Nephron progenitor cell (in vitro differentiated cells): Measurements from ENCODE around the gene CHMP1A.
"Not testable (repeated sequence)": the region's sequence is repeated elsewhere in the genome, so short reads cannot be mapped to it uniquely, and the experiment has no call there.

Experiments
- DNase-seq: peaks from one replicate; pipeline ENCODE4 v3.0.0; 2021
- H3K27ac Mint-ChIP-seq: 2 replicates; pipeline ENCODE4 v1.8.0; 2021; ENCODE audit warnings: mild to moderate bottlenecking, moderate library complexity, mixed read lengths
- H3K27me3 Mint-ChIP-seq: 2 replicates; pipeline ENCODE4 v1.8.0; 2021; ENCODE audit warnings: mild to moderate bottlenecking, low read depth, mixed read lengths; ENCODE audit not compliant: poor library complexity
- H3K36me3 Mint-ChIP-seq: 2 replicates; pipeline ENCODE4 v1.8.0; 2021; ENCODE audit warnings: low read depth, mixed read lengths
- H3K4me1 Mint-ChIP-seq: 2 replicates; pipeline ENCODE4 v1.8.0; 2021; ENCODE audit warnings: mixed read lengths
- H3K4me3 Mint-ChIP-seq: 2 replicates; pipeline ENCODE4 v1.8.0; 2021; ENCODE audit warnings: mild to moderate bottlenecking, moderate library complexity, mixed read lengths
- H3K9me3 Mint-ChIP-seq: 2 replicates; pipeline ENCODE4 v1.8.0; 2021; ENCODE audit warnings: mild to moderate bottlenecking, moderate library complexity, mixed read lengths
- TF ChIP-seq, protein P1 (sequence below): fragments of 200-600 bp; sonication (generic); IDR thresholded peaks from 2 replicates; pipeline ENCODE4 v1.5.0; 2021; ENCODE audit warnings: antibody characterized with exemption

Gene CHMP1A

GRCh38 chr16:89700649-89701424, 43.3 kb upstream of the CHMP1A start:
- Mint-ChIP-seq H3K9me3 (no peaks in the 10 kb centered on the region), H3K4me1 (peaks cover 21% of the 10 kb centered on the region), H3K4me3 (peak overlapping the region; percentile 78), H3K27ac (no peak overlapping the region), H3K27me3 (peaks cover 27% of the 10 kb centered on the region), H3K36me3 (peaks cover 6% of the 10 kb centered on the region)
- TF ChIP-seq, protein P1, sequence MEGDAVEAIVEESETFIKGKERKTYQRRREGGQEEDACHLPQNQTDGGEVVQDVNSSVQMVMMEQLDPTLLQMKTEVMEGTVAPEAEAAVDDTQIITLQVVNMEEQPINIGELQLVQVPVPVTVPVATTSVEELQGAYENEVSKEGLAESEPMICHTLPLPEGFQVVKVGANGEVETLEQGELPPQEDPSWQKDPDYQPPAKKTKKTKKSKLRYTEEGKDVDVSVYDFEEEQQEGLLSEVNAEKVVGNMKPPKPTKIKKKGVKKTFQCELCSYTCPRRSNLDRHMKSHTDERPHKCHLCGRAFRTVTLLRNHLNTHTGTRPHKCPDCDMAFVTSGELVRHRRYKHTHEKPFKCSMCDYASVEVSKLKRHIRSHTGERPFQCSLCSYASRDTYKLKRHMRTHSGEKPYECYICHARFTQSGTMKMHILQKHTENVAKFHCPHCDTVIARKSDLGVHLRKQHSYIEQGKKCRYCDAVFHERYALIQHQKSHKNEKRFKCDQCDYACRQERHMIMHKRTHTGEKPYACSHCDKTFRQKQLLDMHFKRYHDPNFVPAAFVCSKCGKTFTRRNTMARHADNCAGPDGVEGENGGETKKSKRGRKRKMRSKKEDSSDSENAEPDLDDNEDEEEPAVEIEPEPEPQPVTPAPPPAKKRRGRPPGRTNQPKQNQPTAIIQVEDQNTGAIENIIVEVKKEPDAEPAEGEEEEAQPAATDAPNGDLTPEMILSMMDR: no peak
- DNase-seq: peak; percentile 53

- Mint-ChIP-seq H3K4me3 (peak overlapping the region; percentile 66), H3K36me3 (peaks cover 6% of the 10 kb centered on the region), H3K27me3 (peaks cover 25% of the 10 kb centered on the region), H3K9me3 (no peaks in the 10 kb centered on the region), H3K4me1 (peaks cover 27% of the 10 kb centered on the region), H3K27ac (no peak overlapping the region)
- DNase-seq: peak; percentile 99
- TF ChIP-seq, protein P1: peak; percentile 57
Observed at GRCh38 chr16:89700100-89700648, 42.7 kb upstream of the CHMP1A start.

- peaks cover 20% of the 10 kb centered on the region for H3K27me3 Mint-ChIP-seq
- H3K9me3 Mint-ChIP-seq, DNase-seq, H3K27ac Mint-ChIP-seq, H3K36me3 Mint-ChIP-seq: not testable (repeated sequence)
- H3K4me3 Mint-ChIP-seq: peak overlapping the region; percentile 66
- H3K4me1 Mint-ChIP-seq: peaks cover 32% of the 10 kb centered on the region
Observed at GRCh38 chr16:89699629-89700099, 42.2 kb upstream of the CHMP1A start.

GRCh38 chr16:89698717-89699116, 41.2 kb upstream of the CHMP1A start:
- peaks cover 14% of the 10 kb centered on the region for H3K27me3 Mint-ChIP-seq
- H3K9me3 Mint-ChIP-seq, H3K27ac Mint-ChIP-seq, H3K4me3 Mint-ChIP-seq, DNase-seq, H3K36me3 Mint-ChIP-seq: not testable (repeated sequence)
- H3K4me1 Mint-ChIP-seq: peaks cover 33% of the 10 kb centered on the region

GRCh38 chr16:89697616-89698331, 40.3 kb upstream of the CHMP1A start:
- no peak overlapping the region for H3K27ac Mint-ChIP-seq
- peaks cover 34% of the 10 kb centered on the region for H3K4me1 Mint-ChIP-seq
- peaks cover 13% of the 10 kb centered on the region for H3K36me3 Mint-ChIP-seq
- H3K27me3 Mint-ChIP-seq: peaks cover 8% of the 10 kb centered on the region
- H3K9me3 Mint-ChIP-seq: no peaks in the 10 kb centered on the region
- H3K4me3 Mint-ChIP-seq: no peak overlapping the region
- no peak for DNase-seq
- TF ChIP-seq, protein P1: no peak

GRCh38 chr16:89697161-89697615, 39.7 kb upstream of the CHMP1A start:
- DNase-seq: no peak
- Mint-ChIP-seq H3K4me3 (no peak overlapping the region), H3K27ac (no peak overlapping the region), H3K27me3 (peaks cover 4% of the 10 kb centered on the region), H3K4me1 (peaks cover 34% of the 10 kb centered on the region), H3K36me3 (peaks cover 17% of the 10 kb centered on the region), H3K9me3 (no peaks in the 10 kb centered on the region)
- TF ChIP-seq, protein P1: no peak
